HCT116 (cell line): ENCODE results near the gene GCN1. TPM values are rescaled to one million over a fixed set of nuclear protein-coding genes. Genes with fewer than 3 reads are reported as not detected.

ENCODE experiments used
- ATAC-seq: fragments of 200-7000 bp; cut with Tn5 transposase; 2 replicates; pipeline ENCODE4 v1.9.1; 2020; ENCODE audit warnings: mild to moderate bottlenecking, moderate library complexity
- BruUV-seq: library from RNA; stranded (reverse); fragments of 400-500 nt; replicated peaks from 2 replicates; lab custom pipeline; 2021; lab: Mats Ljungman, UMichigan
- CTCF ChIA-PET: fragments of 300-600 bp; sonication (Branson Sonifier 250); formaldehyde crosslinking; loops from one replicate; lab custom pipeline; 2021; ENCODE audit warnings: antibody characterized with exemption; lab: Charles Lee
- POLR2A ChIA-PET: fragments of 300-600, 350-600 bp; sonication (Branson Sonifier 250); formaldehyde crosslinking; loops from one replicate; lab custom pipeline; 2021; ENCODE audit warnings: antibody characterized with exemption; lab: Charles Lee
- RAD21 ChIA-PET, 2 experiments: fragments of 300-600 bp; sonication (Branson Sonifier 250); formaldehyde crosslinking; loops; one replicate each; lab custom pipeline; 2023; ENCODE audit warnings: low total read pairs in 2 of 2; ENCODE audit not compliant: uncharacterized antibody in 2 of 2, unreplicated experiment in 2 of 2, low non-redundant PET in 1 of 2; lab: Charles Lee
- DNase-seq: peaks from one replicate; pipeline ENCODE4 v3.0.0-alpha.2; 2010; ENCODE audit warnings: low read depth, low spot score
- H2AFZ ChIP-seq: fragments of 200-600 bp; shearing (Covaris generic), sonication (generic); 2 replicates; pipeline ENCODE4 v1.6.1; 2017; ENCODE audit warnings: low read depth, mixed run types, mixed read lengths, antibody characterized with exemption, low read length; ENCODE audit not compliant: poor library complexity, severe bottlenecking
- H3K27ac ChIP-seq: 2 replicates; pipeline ENCODE4 v1.5.1; 2012; ENCODE audit warnings: low read depth, low read length
- H3K27me3 ChIP-seq: fragments of 200-600 bp; sonication (generic); 2 replicates; pipeline ENCODE4 v1.6.1; 2016; ENCODE audit warnings: mixed run types, low read length, mixed read lengths; ENCODE audit not compliant: insufficient read depth
- H3K36me3 ChIP-seq, 2 experiments: fragments of 200-500 bp in 1 of 2; fragments of 200-600 bp in 1 of 2; sonication (Bioruptor generic) in 1 of 2; sonication (generic) in 1 of 2; 2 replicates each; pipeline versions ENCODE4 v1.5.1 to v1.6.1; 2014 to 2016; ENCODE audit warnings: low read length in 2 of 2, inconsistent platforms in 1 of 2, mixed read lengths in 1 of 2, mixed run types in 1 of 2; ENCODE audit not compliant: insufficient read depth in 2 of 2, control insufficient read depth in 1 of 2
- H3K4me1 ChIP-seq, 2 experiments: fragments of 200-600 bp in 1 of 2; sonication (generic) in 1 of 2; 2 replicates each; pipeline versions ENCODE4 v1.5.1 to v1.6.1; 2012 to 2017; ENCODE audit warnings: low read length in 2 of 2, inconsistent platforms in 1 of 2, mild to moderate bottlenecking in 1 of 2, mixed read lengths in 1 of 2, mixed run types in 1 of 2, moderate library complexity in 1 of 2; ENCODE audit not compliant: insufficient read depth in 2 of 2, control insufficient read depth in 1 of 2
- H3K4me2 ChIP-seq: fragments of 200-600 bp; sonication (generic); 2 replicates; pipeline ENCODE4 v1.6.1; 2017; ENCODE audit warnings: mixed run types, low read length, mixed read lengths
- H3K4me3 ChIP-seq, 2 experiments: fragments of 200-600 bp in 1 of 2; sonication (generic) in 1 of 2; replicated peaks in 1 of 2; 2 replicates each; pipeline ENCODE4 v1.5.1; 2011 to 2016; ENCODE audit warnings: low read length in 2 of 2, control low read depth in 1 of 2, low read depth in 1 of 2, mild to moderate bottlenecking in 1 of 2, mixed read lengths in 1 of 2, mixed run types in 1 of 2
- H3K79me2 ChIP-seq: fragments of 200-600 bp; sonication (generic); 2 replicates; pipeline ENCODE4 v1.6.1; 2017; ENCODE audit warnings: mild to moderate bottlenecking, mixed run types, low read length, moderate library complexity, mixed read lengths; ENCODE audit not compliant: insufficient read depth
- H3K9ac ChIP-seq: fragments of 200-600 bp; sonication (generic); 2 replicates; pipeline ENCODE4 v1.6.1; 2016; ENCODE audit warnings: low read length, mixed read lengths
- H3K9me2 ChIP-seq: fragments of 200-600 bp; sonication (generic), shearing (Covaris generic); 2 replicates; pipeline ENCODE4 v1.6.1; 2017; ENCODE audit warnings: mixed run types, mild to moderate bottlenecking, moderate library complexity; ENCODE audit not compliant: insufficient read depth
- H3K9me3 ChIP-seq, 2 experiments: fragments of 200-500 bp in 1 of 2; fragments of 200-600 bp in 1 of 2; sonication (Bioruptor generic) in 1 of 2; sonication (generic) in 1 of 2; 2 replicates each; pipeline ENCODE4 v1.6.1; 2014 to 2017; ENCODE audit warnings: low read length in 2 of 2, mixed read lengths in 2 of 2, inconsistent platforms in 1 of 2, low read depth in 1 of 2, mild to moderate bottlenecking in 1 of 2, mixed run types in 1 of 2, moderate library complexity in 1 of 2; ENCODE audit not compliant: control insufficient read depth in 1 of 2, insufficient read depth in 1 of 2
- H4K20me1 ChIP-seq: fragments of 200-600 bp; sonication (generic), shearing (Covaris generic); 2 replicates; pipeline ENCODE4 v1.6.1; 2017; ENCODE audit warnings: mixed run types, mild to moderate bottlenecking, moderate library complexity; ENCODE audit not compliant: insufficient read depth
- SP1 ChIP-seq: IDR thresholded peaks from 2 replicates; pipeline ENCODE4 v1.6.1; 2012; ENCODE audit warnings: low read depth
- YY1 ChIP-seq: IDR thresholded peaks from 2 replicates; pipeline ENCODE4 v1.6.1; 2011; ENCODE audit warnings: low read length, low read depth, moderate library complexity, mild to moderate bottlenecking; ENCODE audit not compliant: insufficient replicate concordance; ENCODE audit errors: extremely low read depth
- intact Hi-C: fragments of 100-400 bp; cut with micrococcal nuclease; formaldehyde crosslinking; loops from 2 replicates; pipeline ENCODE4 v1.10.0; 2022
- total RNA-seq: library from RNA; stranded (reverse); gene quantifications from one replicate; pipeline ENCODE4 v1.2.1, GENCODE V29; 2021; ENCODE audit not compliant: unreplicated experiment

The GCN1 gene
- total RNA-seq, 1 experiment from 2014 or later = 184 TPM

DNA sequence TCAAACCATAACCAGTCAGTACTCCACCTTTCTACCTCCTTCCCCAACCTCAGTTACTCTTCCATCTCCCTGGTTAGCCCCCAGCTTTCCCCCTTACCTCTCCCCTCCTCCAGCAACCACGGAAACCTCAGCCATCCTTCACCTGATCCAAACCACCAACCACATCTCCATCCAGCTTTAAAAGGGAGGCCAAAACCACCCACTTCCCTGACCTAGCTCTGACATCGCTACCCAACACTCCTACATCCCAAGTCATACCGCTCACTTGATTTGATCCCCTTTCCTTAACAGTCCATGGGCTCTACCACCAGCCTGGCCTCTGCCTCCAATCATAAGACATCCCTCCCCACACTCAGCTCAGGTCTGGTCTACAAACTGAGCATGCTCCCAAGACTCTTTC, 79.4 kb downstream of the GCN1 start:
- intact Hi-C loops = loop anchor here (5.0 kb wide), 1 partner anchor 67 kb away; no protein-coding TSS in a partner anchor
- POLR2A ChIA-PET = no interaction called here
- no peaks in the 10 kb centered on the region for H3K9me3 ChIP-seq
- no peak for TF ChIP-seq SP1
- TF ChIP-seq YY1 = no peak
- TF ChIP-seq, all 23 proteins: peak for 0
- Histone ChIP-seq H3K27me3 (no peaks in the 10 kb centered on the region), H3K9me2 (no peaks in the 10 kb centered on the region), H3K4me3 (peak overlapping the region; percentile 60 to 65; a peak in 3 of 4 replicates), H3K4me1 (peaks cover 17 to 27% of the 10 kb centered on the region in 2 experiments), H3K27ac (no peak overlapping the region), H3K9ac (peak overlapping the region; percentile 75), H3K36me3 (peaks cover 4 to 15% of the 10 kb centered on the region in 2 experiments; a peak in 2 of 4 replicates), H2AFZ (no peak overlapping the region), H3K79me2 (peaks cover 78% of the 10 kb centered on the region), H3K4me2 (peak overlapping the region; percentile 80), H4K20me1 (no peaks in the 10 kb centered on the region)
- no TSS peak for BruUV-seq
- ATAC-seq (no peak), DNase-seq (no peak)
- ChIA-PET CTCF (no interaction called here), RAD21 (no interaction called here)

DNA sequence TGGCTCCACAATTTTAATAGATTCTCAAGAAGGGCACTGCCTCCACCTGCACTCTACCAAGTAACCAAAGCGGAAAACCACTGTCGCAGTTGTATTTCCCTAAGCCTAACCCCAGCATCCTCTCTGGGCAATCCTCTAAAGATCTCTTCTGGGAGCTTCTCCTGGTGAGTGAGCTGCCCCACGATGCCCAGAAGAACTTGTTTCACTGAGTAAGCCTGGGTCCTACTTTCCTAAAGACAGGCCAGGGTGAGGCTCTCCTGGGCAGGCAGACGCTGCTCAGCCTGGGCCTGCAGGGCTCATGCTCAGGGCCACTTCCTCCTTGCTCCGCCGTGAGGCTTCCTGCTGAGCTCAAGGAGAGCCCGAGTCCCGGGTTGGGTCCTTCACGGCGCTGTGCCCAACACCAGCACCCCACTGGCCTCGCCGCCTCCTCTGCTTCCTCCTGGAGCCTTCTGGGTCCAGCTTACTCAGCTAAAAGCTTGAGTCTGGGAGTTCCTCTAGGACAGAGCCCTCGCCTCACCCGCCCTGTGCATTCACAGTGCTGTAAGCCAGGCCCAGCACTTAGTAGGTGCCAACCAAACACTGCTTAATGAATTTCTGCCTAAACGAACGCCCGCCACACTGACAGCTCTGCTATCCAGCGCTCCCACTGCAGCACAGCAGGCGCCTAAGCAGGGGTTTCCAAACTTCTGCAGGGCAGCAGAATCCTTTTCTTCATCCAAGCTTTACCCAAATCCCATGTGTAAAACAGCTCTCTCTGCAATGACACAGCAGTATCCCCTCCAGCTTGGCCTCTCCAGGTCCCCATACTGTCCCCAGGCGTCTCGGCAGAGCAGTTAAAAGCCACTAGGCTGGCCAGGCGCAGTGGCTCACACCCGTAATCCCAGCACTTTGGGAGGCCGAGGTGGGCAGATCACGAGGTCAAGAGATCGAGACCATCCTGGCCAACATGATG, 83.7 kb downstream of the GCN1 start:
- Histone ChIP-seq H3K4me1 (peaks cover 6 to 13% of the 10 kb centered on the region in 2 experiments; a peak in 3 of 4 replicates), H4K20me1 (no peaks in the 10 kb centered on the region), H3K36me3 (peaks cover 4 to 15% of the 10 kb centered on the region in 2 experiments; a peak in 2 of 4 replicates), H3K27ac (no peak overlapping the region), H3K9ac (no peak overlapping the region), H3K27me3 (no peaks in the 10 kb centered on the region), H3K4me3 (no peak overlapping the region), H3K4me2 (no peak overlapping the region), H3K79me2 (peaks cover 98% of the 10 kb centered on the region), H3K9me2 (no peaks in the 10 kb centered on the region), H3K9me3 (no peaks in the 10 kb centered on the region), H2AFZ (no peak overlapping the region)
- intact Hi-C loops = no loop called here
- no peak for DNase-seq
- TF ChIP-seq SP1 = no peak
- no TSS peak for BruUV-seq
- ChIA-PET POLR2A (no interaction called here), RAD21 (no interaction called here), CTCF (no interaction called here)
- ATAC-seq = peak; percentile 20; the same call in 1 of the 2 replicates
